ENCODE results near the gene TMEM120B.

TMEM120B gene

GRCh38 chr12:121814429-121815119 lies 102.0 kb downstream of the TMEM120B start:
- Histone ChIP-seq H3K4me2 (no peak overlapping the region), H3K27ac (no peak overlapping the region), H3K4me1 (ENCODE audit: low read depth, poor library complexity, severe bottlenecking) (peaks cover 6% of the 10 kb centered on the region), H3K4me3 (IDR thresholded peaks at IDR 0.05; ENCODE audit: insufficient read depth, low read depth, low read length) (no peak overlapping the region), H3K36me3 (ENCODE audit: insufficient read depth) (no peaks in the 10 kb centered on the region), H4K20me1 (ENCODE audit: insufficient read depth) (no peaks in the 10 kb centered on the region), H3K27me3 (ENCODE audit: insufficient read depth, low read depth) (no peaks in the 10 kb centered on the region), H2AFZ (ENCODE audit: low read depth) (no peak overlapping the region), H3K9ac (no peak overlapping the region), H3K79me2 (ENCODE audit: insufficient read depth, low read depth) (peaks cover 17% of the 10 kb centered on the region; the same call in 1 of the 2 replicates)
- no peak for TF ChIP-seq CTCF (conservative IDR thresholded peaks at IDR 0.05; ENCODE audit: low read depth, low read length)

- Histone ChIP-seq H2AFZ (ENCODE audit: low read depth) (no peak overlapping the region), H3K36me3 (ENCODE audit: insufficient read depth) (no peaks in the 10 kb centered on the region), H3K4me1 (ENCODE audit: low read depth, poor library complexity, severe bottlenecking) (peaks cover 6% of the 10 kb centered on the region), H3K9ac (no peak overlapping the region), H3K79me2 (ENCODE audit: insufficient read depth, low read depth) (peaks cover 17% of the 10 kb centered on the region; the same call in 1 of the 2 replicates), H3K27ac (no peak overlapping the region), H3K4me2 (no peak overlapping the region), H3K4me3 (IDR thresholded peaks at IDR 0.05; ENCODE audit: insufficient read depth, low read depth, low read length) (no peak overlapping the region), H3K27me3 (ENCODE audit: insufficient read depth, low read depth) (no peaks in the 10 kb centered on the region), H4K20me1 (ENCODE audit: insufficient read depth) (no peaks in the 10 kb centered on the region)
- TF ChIP-seq CTCF (conservative IDR thresholded peaks at IDR 0.05; ENCODE audit: low read depth, low read length), result no peak
Measured at GRCh38 chr12:121815263-121815662, 102.7 kb downstream of the TMEM120B start.

- TF ChIP-seq CTCF (conservative IDR thresholded peaks at IDR 0.05; ENCODE audit: low read depth, low read length), result no peak
- no peaks in the 10 kb centered on the region for H3K4me1 ChIP-seq (ENCODE audit: low read depth, poor library complexity, severe bottlenecking)
- H2AFZ ChIP-seq (ENCODE audit: low read depth), result no peak overlapping the region
- H3K4me3 ChIP-seq (IDR thresholded peaks at IDR 0.05; ENCODE audit: insufficient read depth, low read depth, low read length), result no peak overlapping the region
- no peaks in the 10 kb centered on the region for H3K27me3 ChIP-seq (ENCODE audit: insufficient read depth, low read depth)
- H3K4me2 ChIP-seq, result no peak overlapping the region
- H3K79me2 ChIP-seq (ENCODE audit: insufficient read depth, low read depth), result peaks cover 7% of the 10 kb centered on the region; the same call in 1 of the 2 replicates
- no peaks in the 10 kb centered on the region for H3K36me3 ChIP-seq (ENCODE audit: insufficient read depth)
- H3K27ac ChIP-seq, result no peak overlapping the region
- H3K9ac ChIP-seq, result no peak overlapping the region
- H4K20me1 ChIP-seq (ENCODE audit: insufficient read depth), result no peaks in the 10 kb centered on the region
Measured at GRCh38 chr12:121816925-121817647, 104.5 kb downstream of the TMEM120B start.

- Histone ChIP-seq H3K27ac (no peak overlapping the region), H3K4me1 (ENCODE audit: low read depth, poor library complexity, severe bottlenecking) (no peaks in the 10 kb centered on the region), H4K20me1 (ENCODE audit: insufficient read depth) (no peaks in the 10 kb centered on the region), H3K4me3 (IDR thresholded peaks at IDR 0.05; ENCODE audit: insufficient read depth, low read depth, low read length) (no peak overlapping the region), H3K36me3 (ENCODE audit: insufficient read depth) (no peaks in the 10 kb centered on the region), H3K9ac (no peak overlapping the region), H3K27me3 (ENCODE audit: insufficient read depth, low read depth) (no peaks in the 10 kb centered on the region), H3K4me2 (no peak overlapping the region), H2AFZ (ENCODE audit: low read depth) (no peak overlapping the region), H3K79me2 (ENCODE audit: insufficient read depth, low read depth) (peaks cover 7% of the 10 kb centered on the region; the same call in 1 of the 2 replicates)
- no peak for TF ChIP-seq CTCF (conservative IDR thresholded peaks at IDR 0.05; ENCODE audit: low read depth, low read length)
Measured at GRCh38 chr12:121817648-121818043, 105.1 kb downstream of the TMEM120B start.

All from KMS-11 (cell line).